Suppressor macrophage treated with lipopolysaccharide for 4 hours (primary cell): ENCODE results near the gene MAPK8IP1.
A peak's percentile ranks its signal among the peaks of the same experiment; 100 is the strongest.
"Not testable (repeated sequence)": the region's sequence is repeated elsewhere in the genome, so short reads cannot be mapped to it uniquely, and the experiment has no call there.

Experiments used
- DNase-seq: peaks from one replicate; pipeline ENCODE4 v3.0.0-alpha.2; 2020

MAPK8IP1 gene

GRCh38 chr11:45892856-45893255 is 7.4 kb downstream of the MAPK8IP1 start:
- no peak for DNase-seq

DNA sequence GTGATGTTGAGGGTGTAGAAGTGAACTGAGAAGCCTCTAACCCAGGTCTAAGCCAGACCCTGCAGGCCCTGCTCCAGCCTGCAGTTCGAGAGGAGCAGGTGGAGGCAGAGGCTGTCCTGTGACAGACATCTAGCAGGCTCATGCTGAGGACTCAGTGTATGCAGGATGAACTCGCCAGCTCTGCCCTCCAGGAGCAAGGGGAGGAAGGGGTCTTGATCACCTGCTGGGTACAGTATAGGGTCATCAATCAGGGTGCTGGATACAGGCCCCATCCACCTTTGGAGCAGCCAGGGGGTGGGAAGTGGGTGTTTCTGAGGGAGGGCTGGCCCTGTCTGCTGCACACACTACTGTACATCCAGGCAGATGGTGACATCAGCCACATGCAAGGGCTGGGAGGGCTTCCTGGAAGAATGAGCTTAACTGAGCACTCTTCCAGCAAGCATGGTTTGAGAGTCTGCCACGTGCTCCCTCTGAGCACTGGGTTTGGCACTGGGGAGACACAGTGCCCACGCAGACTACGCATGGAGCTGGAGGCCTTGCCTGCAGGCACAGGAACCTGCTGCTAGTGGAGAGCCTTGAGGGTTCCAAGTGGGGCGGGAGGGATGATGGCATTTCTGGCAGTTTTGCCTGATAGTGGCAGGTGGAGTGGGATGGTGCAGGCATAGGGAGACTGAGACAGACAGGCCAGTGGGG is 9.2 kb downstream of the MAPK8IP1 start:
- no peak for DNase-seq

DNA sequence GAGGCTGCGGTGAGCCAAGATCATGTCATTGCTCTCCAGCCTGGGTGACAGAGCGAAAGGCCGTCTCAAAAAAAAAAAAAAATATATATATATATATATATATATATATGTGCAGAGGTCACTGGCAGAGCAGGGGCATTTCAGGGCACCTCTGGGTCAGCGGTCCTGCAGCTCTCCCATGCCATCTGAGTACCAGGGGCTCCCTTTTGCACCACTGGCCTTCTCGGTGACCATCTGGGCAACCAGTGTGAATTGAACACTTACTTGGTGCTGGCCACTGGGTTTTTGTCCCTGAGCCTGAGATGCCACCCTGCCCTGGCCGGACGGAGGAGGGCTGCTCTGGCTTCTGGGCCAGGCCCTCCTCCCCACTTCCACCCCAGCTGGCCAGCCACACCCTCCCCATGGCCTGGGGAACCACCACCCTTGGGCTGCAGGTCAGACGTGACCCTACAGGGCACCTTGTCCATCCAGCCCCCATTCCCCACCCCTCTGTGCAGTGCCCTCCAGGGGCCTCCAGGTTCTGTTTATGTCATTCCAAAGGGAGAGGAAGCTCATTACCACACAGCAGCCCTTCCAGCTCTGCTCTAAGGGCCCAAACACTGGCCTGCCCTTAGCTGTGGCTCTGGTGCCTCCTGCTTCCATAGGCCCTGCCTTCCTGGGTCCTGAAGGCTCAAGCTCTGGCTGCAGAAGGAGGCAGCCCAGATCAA is 10.3 kb downstream of the MAPK8IP1 start:
- no peak for DNase-seq

DNA sequence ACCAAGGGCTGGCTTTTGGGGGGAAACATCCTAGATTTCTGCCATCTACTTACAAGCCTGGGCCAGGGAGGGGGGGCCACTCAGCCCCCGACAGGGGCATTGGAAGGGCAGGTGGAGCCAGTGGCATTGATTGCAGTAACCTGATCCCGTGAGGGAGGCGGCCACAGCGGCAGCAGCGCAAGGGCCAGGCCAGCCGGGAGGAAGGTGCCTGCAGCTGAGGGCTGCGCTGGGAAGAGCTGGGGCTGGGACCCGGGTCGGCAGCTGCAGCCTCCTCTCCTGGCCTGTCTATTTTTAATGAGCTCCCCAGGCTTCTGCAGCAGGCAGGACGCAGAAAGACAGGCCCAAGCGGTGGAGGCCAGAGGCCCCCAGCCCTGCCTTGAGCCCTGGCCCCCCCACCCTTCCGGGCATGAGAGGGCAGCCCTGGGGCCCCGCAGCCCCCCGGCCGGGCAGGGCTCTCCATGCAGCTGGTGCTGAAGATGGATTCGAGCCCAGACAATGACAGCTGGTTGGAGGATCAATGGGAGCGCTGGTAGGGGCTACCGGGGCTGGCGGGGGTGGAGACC is 11.1 kb downstream of the MAPK8IP1 start:
- DNase-seq: no peak

- DNase-seq: no peak
These were observed 12.1 kb downstream of the MAPK8IP1 start for GRCh38 chr11:45897556-45897955.

GRCh38 chr11:45899086-45899447 is 13.6 kb downstream of the MAPK8IP1 start:
- no peak for DNase-seq

DNA sequence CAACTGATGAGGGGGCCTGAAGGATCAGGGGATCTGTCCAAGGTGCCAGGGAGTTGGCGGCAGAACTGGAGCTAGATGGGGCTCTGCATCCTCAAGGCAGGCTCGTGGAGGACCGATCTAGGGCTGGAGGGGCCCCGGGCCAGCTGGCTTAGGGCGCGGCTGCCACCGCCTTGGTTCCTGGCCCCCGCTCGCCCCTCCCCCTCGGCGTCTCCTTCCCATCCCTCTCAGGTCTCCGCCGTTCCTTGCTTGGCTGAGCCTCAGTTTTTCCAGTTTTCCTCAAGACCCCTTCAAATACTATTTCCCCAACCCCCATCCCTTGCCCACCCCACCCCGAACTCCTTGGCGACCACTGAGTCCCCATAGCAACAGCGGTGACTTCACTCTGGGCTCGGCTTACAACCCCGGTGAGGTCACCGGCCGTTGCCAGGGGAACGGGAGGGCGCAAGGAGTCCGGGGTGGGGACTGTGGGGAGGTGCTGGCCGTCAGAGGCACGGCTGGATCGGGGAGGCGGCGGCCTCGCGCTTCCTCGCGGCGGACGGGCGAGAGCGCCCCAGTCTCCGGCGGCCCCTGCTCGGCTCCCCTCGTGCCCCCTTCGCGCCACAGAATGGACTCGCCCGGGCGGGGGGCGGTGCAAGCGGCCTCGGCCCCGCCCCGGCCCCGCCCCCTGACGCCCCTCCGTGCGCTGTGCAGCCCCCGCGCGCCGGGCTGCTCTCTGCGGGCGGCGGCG is 14.2 kb downstream of the MAPK8IP1 start:
- DNase-seq: peak; percentile 73

DNA sequence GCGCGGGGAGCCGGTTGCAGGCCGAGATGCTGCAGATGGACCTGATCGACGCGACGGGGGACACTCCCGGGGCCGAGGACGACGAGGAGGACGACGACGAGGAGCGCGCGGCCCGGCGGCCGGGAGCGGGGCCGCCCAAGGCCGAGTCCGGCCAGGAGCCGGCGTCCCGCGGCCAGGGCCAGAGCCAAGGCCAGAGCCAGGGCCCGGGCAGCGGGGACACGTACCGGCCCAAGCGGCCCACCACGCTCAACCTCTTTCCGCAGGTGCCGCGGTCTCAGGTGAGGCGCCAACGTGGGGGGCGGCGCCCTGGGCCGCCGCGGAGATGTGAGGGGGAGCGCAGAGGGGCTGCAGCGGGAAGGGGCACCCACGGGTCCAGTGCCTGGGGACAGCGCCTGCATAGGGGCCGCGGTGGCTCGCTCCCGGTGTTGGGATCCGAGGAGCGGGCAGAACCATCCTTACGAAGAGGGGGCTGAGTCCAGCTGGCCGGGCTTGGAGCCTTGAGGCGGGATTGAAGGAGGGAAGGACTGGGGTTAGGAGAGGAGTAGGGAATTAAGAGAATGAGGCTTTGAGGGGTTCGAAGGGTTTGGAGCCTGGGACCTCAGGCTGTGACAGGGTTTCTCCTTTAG is 14.8 kb downstream of the MAPK8IP1 start:
- DNase-seq: not testable (repeated sequence)

- no peak for DNase-seq
These were observed 15.6 kb downstream of the MAPK8IP1 start for GRCh38 chr11:45900916-45901617.

DNA sequence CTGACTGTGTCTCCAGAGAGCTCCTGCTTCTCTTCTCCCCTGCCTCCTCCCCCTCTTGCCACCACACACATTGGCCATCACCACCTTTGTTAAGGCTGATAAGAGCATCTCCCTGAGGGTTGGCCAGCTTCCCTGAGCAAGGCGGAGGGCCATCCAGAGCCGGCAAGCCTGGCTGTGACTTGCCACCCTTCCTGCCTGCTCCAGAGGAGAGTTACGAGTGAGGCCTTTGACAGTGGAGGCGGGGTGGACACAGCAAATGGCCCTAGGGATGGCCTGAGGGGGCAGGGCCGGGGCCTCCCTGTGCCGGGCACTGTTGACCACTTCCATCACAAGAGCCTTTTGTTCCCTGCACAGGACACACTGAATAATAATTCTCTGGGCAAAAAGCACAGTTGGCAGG is 16.2 kb downstream of the MAPK8IP1 start:
- DNase-seq: no peak

DNA sequence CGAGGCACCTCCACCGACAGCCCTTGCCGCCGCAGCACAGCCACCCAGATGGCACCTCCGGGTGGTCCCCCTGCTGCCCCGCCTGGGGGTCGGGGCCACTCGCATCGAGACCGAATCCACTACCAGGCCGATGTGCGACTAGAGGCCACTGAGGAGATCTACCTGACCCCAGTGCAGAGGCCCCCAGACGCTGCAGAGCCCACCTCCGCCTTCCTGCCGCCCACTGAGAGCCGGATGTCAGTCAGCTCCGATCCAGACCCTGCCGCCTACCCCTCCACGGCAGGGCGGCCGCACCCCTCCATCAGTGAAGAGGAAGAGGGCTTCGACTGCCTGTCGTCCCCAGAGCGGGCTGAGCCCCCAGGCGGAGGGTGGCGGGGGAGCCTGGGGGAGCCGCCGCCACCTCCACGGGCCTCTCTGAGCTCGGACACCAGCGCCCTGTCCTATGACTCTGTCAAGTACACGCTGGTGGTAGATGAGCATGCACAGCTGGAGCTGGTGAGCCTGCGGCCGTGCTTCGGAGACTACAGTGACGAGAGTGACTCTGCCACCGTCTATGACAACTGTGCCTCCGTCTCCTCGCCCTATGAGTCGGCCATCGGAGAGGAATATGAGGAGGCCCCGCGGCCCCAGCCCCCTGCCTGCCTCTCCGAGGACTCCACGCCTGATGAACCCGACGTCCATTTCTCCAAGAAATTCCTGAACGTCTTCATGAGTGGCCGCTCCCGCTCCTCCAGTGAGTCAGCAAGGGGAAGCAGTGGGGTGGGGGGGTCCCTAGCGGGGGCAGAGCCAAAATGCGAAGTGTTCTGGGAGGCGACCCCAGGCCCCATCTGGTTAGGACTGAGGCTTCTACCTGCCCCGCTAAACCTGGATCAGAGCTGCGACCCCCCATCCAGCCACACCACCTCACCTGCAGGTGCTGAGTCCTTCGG is 17.3 kb downstream of the MAPK8IP1 start:
- DNase-seq: no peak

DNA sequence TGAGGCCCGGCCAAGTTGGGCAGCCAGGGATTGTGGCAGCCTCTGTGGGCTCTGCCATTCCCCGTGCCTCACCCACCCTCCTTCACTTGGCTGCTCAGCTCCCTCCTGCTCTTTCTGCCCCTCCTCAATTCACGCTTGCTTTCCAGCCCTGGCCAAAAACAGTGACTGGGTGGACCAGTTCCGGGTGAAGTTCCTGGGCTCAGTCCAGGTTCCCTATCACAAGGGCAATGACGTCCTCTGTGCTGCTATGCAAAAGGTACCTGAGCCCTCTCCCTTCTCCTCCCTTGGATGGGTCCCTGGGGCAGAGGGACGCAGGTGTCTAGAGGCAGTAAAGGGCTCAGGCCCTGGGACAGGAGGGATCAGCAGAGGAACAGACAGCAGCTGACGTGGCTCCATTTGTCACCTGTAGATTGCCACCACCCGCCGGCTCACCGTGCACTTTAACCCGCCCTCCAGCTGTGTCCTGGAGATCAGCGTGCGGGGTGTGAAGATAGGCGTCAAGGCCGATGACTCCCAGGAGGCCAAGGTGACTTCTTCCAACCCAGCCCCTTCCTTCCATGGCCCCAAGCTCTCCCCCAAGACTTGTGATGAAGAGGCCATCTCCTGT is 19.0 kb downstream of the MAPK8IP1 start:
- no peak for DNase-seq

GRCh38 chr11:45905095-45905494 is 19.6 kb downstream of the MAPK8IP1 start:
- DNase-seq: no peak

- not testable (repeated sequence) for DNase-seq
These were observed 20.1 kb downstream of the MAPK8IP1 start for GRCh38 chr11:45905576-45905975.

GRCh38 chr11:45906096-45906682 is 20.7 kb downstream of the MAPK8IP1 start:
- peak; percentile 29 for DNase-seq

- no peak for DNase-seq
These were observed 21.6 kb downstream of the MAPK8IP1 start, which contains the start of gene FREY1 for GRCh38 chr11:45906965-45907611. Gene FREY1 (minus strand): TSS chr11:45907271. CDS start chr11:45907245, 26 bp downstream.

- no peak for DNase-seq
These were observed 22.5 kb downstream of the MAPK8IP1 start for GRCh38 chr11:45907911-45908370.

- no peak for DNase-seq
These were observed 24.4 kb downstream of the MAPK8IP1 start for GRCh38 chr11:45909594-45910475.

- no peak for DNase-seq
These were observed 25.2 kb downstream of the MAPK8IP1 start for GRCh38 chr11:45910623-45911022.
